GM18858 (cell line): ENCODE data around the gene KLK2.

ENCODE experiments used
- ATAC-seq: cut with Tn5 transposase; IDR thresholded peaks from one replicate; pipeline ENCODE4 v1.9.1; 2021; ENCODE audit not compliant: unreplicated experiment

The KLK2 gene

GRCh38 chr19:50873056-50873455, at the start of gene KLK2:
KLK2 (plus strand) TSS chr19:50873439; CDS start chr19:50873474, 35 bp downstream.
- no peak for ATAC-seq

GRCh38 chr19:50826492-50827240, 46.6 kb upstream of the KLK2 start:
- ATAC-seq = no peak

- ATAC-seq = no peak
Measured at GRCh38 chr19:50827476-50827875, 45.8 kb upstream of the KLK2 start.

DNA sequence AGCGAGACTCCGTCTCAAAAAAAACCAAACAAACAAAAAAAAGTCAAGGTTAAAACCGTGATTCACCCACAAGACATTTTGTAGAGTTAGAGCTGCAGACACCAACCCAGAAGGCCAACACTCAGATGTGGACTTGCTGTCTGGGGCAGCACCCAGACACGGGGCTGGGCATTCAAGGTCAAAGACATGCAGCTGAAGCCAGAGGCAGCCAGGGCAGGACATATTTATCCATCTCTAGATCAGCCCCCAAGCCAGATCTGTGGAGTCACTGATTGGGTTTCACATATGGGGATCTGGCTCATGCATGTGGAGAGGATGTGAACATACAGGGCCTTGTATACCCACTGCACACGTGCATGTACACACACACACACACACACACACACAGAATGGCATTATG, 43.4 kb upstream of the KLK2 start:
- ATAC-seq = no peak

- no peak for ATAC-seq
Measured at GRCh38 chr19:50830266-50831025, 42.8 kb upstream of the KLK2 start.

- ATAC-seq = no peak
Measured at GRCh38 chr19:50831026-50831396, 42.2 kb upstream of the KLK2 start.

GRCh38 chr19:50832666-50833065, 40.6 kb upstream of the KLK2 start:
- no peak for ATAC-seq

DNA sequence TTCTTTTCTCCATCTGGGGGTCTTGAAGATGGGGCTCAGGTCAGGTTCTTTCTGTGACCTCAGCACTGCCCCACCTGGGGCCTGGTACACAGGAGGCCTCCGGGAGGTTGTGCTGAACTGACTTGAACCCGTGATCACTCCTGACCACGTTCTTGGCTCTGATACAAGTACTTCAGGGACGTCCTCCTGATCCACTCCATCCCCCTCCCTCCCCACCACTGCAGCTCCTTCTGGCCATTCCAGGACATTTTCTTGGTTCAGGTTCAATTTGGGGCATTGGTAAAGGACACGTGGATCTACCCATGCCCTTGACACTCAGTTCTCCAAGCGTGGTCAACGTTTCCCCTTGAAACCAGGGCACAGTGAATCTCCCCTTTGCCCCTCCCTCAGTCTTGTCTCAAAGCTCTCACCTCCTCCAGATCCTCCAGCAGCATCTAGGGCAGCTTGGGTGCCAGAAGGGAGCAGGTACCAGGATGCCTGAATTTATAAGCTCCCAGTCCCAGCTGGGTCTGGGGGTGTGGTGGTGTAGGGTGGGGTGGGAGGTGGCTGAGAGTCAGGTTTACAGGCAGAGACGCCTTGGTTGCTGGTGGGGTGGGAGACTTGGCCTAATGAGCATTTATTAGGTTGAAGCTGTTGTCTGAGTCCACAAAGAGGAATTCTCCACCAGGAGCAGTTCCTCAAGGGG, 40.0 kb upstream of the KLK2 start, which contains the start of gene KLK15:
Gene KLK15, minus strand, starts transcription at position 458 of the 685 bp plus-strand sequence. CDS start 2,082 bp downstream, outside the sequence.
- ATAC-seq = no peak

DNA sequence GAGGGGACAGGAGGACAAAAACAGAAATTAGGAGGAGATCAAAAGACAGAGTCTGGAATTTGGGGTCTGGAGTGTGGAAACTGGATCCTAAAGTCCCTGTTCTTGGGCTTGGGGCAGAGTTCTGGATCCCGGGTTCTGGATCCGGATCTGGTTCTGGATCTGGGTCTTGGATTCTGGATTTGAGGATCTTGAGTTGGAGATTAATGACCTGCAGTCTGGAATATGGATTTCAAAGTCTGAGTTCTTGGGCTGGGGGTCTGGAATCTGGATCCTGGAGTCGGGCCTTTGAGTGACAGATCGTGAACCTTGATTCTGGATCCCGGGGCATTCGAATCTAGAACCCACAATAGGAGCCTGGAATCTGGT, 39.5 kb upstream of the KLK2 start:
- no peak for ATAC-seq

- no peak for ATAC-seq
Measured at GRCh38 chr19:50835103-50835784, 38.0 kb upstream of the KLK2 start.

GRCh38 chr19:50835785-50836542, 37.3 kb upstream of the KLK2 start:
- no peak for ATAC-seq

GRCh38 chr19:50836543-50837195, 36.6 kb upstream of the KLK2 start:
- no peak for ATAC-seq

DNA sequence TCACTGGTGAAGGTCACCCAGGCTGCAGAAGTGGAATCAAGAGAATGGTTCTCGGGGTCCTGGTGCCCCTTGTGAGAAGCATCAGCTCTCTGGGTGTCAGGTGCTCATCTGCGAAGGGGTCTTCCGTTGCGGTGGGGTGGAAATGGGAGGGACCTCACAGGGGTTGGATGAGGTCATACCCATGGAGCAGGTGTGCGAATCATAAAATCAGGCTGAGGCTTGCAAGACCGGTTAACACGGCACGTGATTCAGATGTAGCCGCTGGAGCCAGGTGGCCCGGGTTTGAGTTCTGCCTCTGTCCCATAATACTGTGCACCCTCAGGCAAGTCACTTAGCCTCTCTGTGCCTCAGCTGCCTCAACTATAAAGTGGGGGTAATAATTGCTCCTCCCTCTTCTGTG, 35.9 kb upstream of the KLK2 start:
- no peak for ATAC-seq

GRCh38 chr19:50838239-50838638, 35.0 kb upstream of the KLK2 start:
- no peak for ATAC-seq

- ATAC-seq = no peak
Measured at GRCh38 chr19:50839712-50840655, 33.3 kb upstream of the KLK2 start.

- ATAC-seq = no peak
Measured at GRCh38 chr19:50842130-50842529, 31.1 kb upstream of the KLK2 start.

DNA sequence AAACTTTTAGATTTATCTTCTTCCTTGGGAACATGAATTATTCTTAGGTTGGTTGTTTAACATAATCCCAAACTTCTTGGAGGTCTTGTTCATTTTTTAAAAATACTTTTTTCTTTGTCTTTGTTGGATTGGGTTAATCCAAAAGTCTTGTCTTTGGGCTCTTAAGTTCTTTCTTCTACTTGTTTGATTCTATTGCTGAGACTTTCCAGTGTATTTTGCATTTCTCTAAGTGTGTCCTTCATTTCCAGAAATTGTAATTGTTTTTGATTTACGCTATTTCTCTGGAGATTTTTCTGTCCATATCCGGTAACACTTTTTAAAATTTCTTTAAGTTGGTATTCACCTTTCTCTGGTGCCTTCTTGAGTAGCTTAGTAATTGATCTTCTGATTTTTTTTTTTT, 30.0 kb upstream of the KLK2 start:
- ATAC-seq = no peak

- ATAC-seq = no peak
Measured at GRCh38 chr19:50843701-50844221, 29.5 kb upstream of the KLK2 start.
